Stimulated activated CD4-positive, alpha-beta T cell treated with anti-CD3 and anti-CD28 coated beads, Interleukin-12 subunit alpha, Interleukin-12 subunit beta, amount 100 ng/mL, for 4 hours (primary cell): Measurements from ENCODE around the gene GNB5.
A peak's percentile ranks its signal among the peaks of the same experiment; 100 is the strongest.
"Not testable (repeated sequence)": the region's sequence is repeated elsewhere in the genome, so short reads cannot be mapped to it uniquely, and the experiment has no call there.

Source experiments
- DNase-seq: peaks from one replicate; pipeline ENCODE4 v3.0.0-alpha.2; 2020

GNB5 gene

DNA sequence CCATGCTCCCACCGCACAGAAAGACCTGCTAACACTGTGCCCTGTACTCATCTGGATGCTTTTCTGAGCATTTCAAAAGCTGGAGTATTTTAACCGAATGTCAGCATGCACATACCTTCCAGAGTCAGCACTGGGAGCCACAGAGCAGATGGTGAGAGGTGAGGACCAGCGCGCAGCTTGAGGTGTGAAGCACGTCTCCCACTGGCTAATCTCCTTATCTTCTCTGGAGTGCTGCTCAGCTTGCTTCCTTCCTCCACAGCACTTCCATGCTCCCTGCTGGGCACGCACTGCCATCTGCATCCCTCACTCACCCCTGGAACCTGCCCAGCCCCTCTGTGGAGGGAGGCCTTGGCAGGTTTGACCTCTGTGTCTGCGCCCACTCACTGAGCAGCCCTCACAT lies at the start of gene GNB5:
TSS of gene GNB5 (minus strand) at position 186 of the 400 bp plus-strand sequence. CDS start 6,716 bp downstream, outside the sequence.
- no peak for DNase-seq

DNA sequence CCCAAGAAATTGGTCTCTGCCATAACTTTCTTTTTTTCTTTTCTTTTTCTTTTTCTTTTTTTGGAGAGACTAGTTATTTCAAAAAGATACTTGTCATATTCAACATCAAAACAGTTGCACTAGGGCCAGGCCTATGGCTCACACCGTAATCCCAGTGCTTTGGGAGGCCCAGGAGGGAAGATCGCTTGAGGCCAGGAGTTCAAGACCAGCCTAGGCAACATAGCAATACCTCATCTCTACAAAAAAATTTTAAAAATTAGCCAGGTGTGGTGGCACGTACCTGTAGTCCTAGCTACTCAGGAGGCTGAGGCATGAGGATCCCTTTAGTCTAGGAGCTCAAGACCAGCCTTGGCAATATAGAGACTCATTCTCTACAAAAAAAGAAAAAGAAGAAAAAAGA lies 49.0 kb upstream of the GNB5 start:
- no peak for DNase-seq

DNA sequence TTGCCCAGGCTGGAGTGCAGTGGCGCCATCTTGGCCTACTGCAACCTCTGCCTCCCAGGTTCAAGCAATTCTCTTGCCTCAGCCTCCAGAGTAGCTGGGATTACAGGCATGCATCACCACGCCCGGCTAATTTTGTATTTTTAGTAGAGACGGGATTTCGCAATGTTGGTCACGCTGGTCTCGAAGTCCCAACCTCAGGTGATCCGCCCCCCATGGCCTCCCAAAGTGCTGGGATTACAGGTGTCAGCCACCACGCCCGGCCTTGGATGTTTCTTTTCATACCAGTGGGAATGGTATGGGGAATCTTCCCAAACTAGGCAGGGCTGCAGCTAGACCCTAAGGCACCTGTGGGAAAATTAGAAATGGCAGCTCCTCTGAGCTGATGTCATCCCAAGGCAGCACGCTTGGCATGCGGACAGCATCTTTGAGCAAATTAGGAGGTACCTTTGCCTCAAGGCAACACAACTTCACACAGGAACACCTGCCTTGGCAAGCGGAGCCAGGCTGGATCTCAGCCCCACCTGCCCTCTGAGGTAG lies 47.9 kb upstream of the GNB5 start:
- not testable (repeated sequence) for DNase-seq

DNA sequence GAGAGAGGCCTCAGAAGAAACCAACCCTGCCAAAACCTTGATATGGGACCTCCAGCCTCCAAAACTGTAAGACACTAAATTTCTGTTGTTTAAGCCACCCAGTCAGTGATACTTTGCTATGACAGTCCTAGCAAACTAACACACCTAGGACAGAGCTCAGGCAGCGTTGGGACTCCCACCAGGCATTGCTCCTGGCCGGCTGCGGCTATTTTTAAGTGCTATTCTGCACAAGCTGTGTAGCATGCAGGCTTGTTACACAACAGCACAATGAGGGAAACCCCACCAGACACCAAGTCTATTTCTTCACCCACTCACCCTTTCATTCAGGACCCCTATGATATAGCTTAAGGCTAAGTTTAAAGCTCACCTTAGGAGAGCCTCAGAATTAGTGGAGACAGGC lies 47.0 kb upstream of the GNB5 start:
- no peak for DNase-seq

DNA sequence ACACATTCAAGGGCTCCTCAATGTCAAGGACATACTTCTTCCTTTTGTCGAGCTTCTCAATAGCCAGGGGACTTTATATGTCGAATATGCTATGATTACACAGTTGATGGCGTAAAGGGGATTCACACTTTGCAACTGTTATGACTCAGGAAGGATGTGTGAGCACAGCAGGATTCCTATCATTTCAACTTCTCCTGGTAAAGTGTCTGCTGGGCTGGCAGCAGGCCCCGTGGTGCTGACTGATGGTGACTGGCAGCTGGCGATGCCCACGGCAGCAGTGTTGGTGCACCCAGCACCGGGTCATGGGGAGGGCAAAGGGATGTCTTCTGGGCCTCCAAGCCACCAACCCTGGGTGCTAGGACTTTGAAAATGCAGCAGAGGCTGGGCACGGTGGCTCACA lies 44.8 kb upstream of the GNB5 start:
- DNase-seq, result no peak

DNA sequence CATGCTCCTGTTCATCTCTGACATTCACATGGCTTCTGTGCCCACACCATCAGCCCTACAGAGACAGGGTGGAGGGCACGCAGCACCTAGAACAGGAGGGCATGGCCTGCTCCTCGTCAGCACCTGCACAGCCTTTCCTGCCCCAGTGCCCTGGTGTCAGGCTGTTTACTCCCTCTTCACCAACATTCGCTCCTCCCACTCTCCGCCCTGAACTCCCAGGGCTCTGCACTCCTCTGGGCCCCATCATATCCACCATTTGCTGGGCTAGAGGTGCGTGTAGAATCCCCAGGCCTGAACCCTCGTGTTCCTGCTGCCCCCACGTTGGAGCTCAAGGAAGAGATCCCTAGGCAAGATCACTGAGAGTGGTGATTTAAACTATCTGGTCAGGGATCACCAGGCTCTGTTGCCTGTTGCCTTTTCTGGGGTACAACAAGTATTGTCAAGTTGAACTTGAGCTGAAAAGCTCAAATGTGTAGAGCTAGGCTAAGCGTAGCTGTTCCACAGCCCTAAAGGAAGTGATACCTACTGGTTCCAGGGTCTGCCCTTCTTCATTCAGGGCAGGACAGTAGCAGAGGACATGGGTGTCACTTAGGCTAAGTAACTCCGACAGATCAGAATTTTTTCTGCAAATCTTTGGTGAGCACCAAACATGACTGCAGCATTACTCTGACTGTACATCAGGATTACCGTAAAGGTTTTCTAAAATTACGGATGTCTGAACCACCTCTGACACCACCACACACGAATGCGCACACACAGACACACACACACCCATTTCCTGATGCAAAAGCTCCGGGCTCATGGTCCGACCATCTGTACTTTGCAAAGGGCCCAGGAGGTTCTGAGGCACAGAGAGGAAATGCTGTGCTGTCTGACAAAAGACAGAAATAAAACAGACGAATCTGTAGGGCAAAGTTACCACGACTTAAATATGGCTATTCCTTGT lies 43.7 kb upstream of the GNB5 start:
- peak; percentile 15 for DNase-seq

DNA sequence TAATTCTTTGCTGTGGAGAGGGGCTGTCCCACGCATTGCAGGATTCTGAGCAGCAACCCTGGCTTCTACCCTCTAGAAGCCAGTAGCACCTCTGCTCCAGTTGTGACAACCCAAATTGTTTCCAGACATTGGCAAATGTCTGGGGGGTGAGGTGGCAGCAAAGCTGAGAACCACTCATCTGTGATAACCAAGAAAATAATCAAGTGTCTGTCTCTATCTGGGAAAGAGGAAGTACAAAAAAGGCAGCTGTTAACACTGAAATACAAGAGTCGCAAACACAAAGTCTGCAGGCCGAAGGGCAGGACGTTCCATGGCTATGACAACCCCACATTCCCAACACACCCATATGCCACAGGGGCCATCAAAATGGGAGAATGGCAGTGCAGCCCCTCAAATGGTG lies 42.2 kb upstream of the GNB5 start:
- DNase-seq, result no peak

DNA sequence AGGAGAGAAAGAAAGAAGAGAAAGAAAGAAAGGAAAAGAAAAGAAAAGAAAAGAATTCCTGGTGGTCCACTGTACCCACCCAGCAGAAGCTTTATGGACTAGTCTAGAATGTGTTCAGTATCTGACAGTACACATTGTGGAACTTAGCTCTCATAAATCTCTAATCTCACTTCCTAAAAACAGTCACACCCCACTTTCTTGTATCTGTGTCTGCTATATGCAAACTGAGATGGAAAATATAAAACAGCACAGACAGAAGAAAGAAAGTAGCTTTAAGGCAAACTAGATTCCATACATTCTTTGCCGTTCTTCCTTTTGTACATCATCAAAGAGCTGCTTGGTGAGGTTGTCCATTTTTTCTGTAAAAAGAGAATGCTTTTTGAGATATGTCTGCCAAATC lies 41.1 kb upstream of the GNB5 start:
- DNase-seq, result no peak

DNA sequence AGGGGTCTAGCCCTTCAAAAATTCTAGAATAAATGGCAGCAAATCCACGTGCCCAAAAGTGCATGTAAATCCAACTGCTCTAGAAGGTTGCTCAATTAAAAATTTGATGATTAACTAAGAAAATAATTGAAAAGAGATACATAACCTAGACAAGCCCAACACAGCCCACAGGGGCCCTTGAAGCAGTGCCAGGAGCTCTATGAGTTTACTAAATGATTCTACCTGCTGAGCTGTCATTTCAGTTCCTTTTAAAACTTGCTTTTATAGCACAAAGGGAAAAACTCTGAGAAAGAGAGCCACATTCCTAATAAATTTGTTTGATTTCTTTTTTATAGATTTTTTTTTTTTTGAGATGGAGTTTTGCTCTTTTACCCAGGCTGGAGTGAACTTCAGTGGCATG lies 38.9 kb upstream of the GNB5 start:
- DNase-seq, result no peak

DNA sequence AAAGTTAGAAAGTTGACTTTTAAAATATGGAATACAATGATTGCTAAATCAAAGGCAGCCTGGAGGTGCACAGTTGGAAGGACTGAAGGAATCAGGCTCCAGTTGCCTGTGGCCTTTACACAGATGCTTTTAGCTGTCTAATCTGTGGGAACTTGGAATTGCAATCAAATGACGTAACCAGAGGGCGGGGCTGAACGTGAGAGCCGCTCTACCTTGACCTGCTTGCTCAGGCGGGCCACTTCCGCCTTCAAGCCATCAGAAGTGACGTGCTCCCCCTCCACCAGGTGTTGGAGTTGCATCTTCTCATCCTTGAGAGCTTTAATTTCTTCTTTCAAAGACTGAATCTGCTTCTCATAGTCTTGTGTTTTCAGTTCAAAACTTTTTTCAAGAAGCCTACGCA lies 37.7 kb upstream of the GNB5 start:
- no peak for DNase-seq

DNA sequence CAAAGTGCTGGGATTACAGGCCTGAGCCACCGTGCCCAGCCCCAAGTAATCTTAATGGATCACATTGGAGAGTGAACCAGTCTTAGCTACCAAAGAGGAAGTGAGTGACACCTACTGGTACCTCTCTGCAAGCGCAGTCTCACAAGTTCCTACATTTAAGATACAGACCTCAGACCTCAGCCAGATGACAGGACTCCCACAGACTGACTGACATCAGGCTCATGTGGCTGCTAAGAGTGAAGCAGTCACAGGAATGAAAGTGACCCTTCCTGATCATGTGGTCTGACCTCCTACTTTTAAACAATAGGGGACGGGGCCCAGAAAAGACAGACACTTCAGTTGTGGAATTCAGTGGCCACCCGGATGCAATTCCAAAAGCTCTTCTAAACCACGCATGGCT lies 36.3 kb upstream of the GNB5 start:
- DNase-seq, result peak; percentile 48

DNA sequence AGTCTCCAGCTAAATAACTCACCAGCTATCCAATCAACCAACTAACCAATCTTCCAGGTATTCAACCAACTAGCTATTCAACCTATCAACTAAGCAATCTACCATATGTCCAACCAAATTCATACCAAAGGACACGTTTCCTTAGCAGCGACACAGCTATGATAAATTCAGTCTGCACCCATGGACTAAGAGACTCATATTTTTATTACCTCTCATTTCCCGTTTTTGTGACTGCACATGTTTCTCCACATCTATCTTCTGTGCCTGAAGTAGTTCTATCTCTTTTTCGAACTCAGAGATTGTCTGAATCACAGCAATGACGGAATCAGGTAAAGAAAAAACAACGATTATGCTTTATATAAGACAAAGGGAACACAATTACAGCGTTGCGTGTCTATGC lies 34.0 kb upstream of the GNB5 start:
- no peak for DNase-seq

DNA sequence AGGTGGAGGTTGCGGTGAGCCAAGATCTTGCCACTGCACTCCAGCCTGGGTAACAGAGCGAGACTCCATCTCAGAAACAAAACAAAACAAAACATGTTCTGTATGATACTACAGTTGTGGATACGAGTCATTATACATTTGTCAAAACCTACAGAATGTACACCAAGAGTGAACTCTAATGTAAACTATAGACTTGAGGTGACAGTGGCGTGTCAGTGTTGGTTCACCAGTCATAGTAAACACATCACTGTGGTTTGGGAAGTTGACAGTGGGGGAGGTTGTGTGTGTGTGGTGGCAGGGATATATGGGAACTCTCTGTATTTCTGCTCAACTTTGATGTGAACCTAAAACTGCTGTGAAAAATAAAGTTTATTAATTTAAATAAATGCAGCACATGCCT lies 33.0 kb upstream of the GNB5 start:
- DNase-seq, result no peak

DNA sequence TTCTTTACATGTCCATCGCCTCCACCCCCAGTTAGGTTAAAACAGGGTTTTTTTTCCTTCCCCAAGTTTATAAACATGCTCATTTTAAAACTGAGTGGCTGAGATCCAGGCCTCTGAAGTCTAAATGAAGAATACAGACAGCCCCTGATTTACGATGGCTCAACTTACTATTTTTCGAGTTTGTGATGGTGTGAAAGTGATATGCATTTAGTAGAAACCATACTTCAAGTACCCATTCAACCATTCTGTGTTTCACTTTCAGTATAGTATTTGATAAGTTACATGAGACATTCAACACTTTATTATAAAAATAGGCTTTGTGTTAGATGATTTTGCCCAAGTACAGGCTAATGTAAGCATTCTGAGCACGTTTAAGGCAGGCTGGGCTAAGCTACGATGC lies 30.5 kb upstream of the GNB5 start:
- DNase-seq, result no peak

DNA sequence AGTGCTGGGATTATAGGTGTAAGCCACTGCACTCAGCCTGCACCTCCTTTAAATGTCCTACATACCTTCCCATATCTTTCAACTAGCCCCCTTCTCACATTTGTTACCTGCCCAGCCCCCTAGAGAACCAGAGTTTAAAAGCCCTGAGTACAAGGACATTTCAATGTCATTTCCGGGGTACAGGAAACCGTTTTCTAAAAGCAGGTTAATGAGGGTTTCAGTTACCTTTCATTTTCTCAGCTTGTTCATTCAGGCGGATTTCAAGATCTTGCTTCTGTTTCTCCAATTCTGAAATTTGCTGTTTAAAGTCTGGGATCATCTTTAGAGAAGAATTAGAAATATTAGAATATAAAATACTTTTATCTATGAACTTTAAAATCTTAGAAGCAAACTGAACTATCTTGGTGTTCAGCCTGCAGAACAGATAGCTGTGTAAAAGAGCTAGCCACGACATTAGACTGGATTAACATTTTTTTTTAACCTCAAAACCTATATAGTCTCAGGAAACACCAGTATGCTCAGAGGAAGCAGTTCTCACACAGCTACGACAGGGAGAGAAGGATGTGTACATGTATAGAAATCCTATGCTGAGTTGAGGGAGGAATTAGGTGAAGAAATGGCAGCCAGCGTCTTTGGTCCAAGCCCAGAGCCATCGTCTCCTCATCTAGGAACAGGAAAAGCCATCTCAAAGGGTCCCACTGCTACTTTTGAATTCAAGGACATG lies 29.9 kb upstream of the GNB5 start:
- DNase-seq, result no peak

DNA sequence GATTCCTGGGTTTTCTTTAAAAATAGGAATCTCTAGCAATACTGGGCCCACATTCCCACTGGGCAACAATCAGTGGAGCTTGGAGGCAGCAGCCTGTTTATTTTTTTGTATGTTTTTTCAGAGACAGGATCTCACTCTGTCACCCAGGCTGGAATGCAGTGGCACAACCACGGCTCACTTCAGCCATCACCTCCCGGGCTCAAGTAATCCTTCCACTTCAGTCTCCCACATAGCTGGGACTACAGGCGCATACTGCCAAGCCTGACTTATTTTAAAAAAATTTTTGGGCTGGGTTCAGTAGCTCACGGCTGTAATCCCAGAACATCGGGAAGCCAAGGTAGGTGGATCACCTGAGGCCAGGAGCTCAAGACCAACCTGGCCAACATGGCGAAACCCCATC lies 29.1 kb upstream of the GNB5 start:
- no peak for DNase-seq

DNA sequence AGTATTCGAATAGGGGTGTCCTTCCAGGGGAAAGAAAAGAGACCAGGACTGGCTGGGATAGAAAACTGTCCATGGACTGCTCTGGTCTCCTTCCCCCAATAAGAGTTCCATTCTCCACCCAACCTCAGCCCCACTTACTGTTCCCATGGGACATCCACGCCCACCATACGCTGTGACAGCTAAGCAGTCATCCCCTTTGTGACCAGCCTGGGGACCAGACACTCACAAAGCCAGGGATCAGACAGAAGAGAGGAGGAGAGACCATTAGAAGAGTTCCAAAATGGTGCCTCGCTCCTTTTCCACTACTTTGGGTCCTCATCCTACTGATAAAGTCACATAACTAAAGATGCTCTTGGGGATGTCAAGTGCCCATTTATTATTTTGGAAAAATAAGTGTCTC lies 27.6 kb upstream of the GNB5 start:
- no peak for DNase-seq

DNA sequence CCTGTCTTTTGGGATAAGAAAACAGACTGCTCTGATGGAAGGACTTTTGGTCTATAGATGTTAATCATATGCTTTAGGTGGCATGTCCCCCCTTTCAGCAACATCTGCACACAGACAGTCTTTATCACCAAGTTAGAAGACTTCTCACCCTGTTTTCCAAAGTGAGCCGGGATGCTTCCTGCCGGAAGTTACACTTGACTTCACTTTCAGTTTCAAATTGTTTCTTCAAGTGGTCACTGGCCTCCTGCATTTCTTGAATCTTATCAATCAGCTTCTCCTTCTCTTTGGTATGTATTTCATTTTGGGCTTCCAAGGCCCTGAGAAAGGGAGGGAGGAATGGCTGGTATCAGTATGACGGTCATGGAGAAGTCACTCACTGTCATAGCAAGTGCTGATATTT lies 27.2 kb upstream of the GNB5 start:
- DNase-seq, result no peak

DNA sequence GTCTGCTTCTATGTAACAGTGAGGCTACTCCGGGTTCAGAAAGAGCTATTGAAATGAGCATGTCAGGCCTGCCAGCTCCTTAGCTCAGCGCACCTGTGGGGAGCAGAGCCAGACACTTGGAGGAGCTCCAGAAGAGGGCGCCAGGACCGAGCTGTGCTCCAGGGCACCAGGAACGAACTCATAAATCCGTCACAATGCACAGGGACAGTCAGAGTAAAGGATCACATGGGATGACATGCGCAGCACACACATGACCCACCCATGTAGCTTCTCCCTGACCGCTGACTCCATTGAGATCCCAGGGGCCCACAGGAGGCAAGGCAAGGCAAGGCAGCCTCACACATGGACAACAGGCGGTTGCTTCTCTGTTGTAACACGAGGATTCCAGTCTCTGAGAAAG lies 26.0 kb upstream of the GNB5 start:
- DNase-seq, result no peak

DNA sequence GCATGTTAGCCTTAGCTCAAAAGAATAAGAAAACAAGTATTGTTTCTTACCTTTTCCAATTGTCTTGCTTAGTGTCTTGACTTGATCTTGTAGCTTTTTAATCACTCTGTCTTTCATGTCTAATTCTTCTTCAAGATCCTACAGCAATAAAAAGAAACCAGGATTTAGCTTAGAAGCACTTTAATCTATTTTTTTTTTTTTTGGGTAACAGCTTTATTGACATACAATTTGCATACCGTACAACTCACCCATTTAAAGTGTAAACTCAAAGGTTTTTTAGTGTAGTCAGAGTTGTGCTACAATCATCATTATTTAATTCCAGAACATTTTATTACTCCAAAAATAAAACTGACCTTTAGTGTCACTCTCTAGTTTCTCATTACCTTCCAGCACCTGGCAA lies 23.4 kb upstream of the GNB5 start:
- DNase-seq, result no peak

DNA sequence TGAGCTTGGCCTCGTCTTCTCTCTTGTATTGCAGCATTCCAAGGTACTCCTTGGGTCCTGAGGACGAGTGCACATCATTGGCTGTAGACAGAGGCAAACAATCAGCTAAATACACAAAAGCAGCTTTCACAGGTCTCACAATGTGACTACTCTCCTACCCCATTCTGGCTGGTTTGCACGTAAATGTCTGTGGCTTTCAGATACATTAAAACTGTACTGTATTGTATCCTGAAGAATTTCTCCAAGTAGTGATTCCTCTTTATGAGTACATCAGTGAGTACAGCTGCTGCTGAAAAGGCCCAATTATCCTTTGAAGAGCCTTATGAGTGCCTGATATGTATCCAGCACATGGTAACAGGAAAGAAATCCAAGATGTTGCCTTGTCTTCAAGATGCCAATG lies 22.0 kb upstream of the GNB5 start:
- no peak for DNase-seq

DNA sequence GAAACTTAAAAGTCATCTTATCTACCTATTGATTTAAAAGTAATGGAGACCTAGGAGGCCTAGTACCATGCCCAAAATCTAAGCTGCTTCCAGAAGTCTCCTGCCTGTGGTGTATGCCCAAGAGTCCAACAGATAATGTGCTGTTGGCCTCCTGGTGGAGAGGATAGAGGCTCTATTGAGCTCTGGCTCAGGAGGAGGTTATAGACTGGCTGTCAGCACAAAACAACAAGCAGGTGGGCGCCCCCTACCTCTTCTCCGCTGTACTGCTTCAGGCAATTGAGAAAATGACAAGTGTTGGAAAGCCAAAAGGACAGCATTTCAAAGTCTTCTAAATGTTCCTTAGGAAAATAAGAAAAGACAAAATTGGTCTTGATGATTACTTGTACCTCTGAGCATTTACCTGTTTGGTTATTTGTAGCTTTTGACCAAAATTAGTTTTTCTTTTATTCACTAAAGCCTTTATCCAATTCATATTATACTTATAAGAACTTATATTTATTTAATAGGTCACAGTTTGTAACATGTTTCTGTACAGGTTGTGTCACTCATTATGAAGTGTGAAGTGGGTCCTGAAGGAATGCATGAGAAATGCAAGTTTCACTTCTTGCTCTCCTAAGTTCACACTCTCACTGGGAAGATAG lies 17.2 kb upstream of the GNB5 start:
- DNase-seq, result peak; percentile 65

DNA sequence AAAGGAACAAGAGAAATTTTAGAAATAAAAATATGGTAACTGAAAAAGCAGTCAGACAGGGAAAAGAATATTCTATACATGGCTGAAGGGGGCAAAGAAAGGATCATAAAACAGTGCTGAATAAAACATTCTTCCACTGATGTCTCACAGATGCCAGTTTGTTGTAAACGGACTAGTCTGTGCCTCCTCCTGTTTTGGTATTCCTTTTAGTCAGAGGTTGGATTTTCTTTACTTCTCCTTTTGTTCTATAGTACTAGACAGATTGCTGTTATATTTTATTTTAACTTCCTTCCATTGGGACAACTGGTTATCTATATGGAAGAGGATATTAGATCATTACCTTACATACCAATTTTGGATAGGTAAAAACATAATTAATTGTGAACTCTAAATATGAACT lies 16.0 kb upstream of the GNB5 start:
- DNase-seq, result no peak

DNA sequence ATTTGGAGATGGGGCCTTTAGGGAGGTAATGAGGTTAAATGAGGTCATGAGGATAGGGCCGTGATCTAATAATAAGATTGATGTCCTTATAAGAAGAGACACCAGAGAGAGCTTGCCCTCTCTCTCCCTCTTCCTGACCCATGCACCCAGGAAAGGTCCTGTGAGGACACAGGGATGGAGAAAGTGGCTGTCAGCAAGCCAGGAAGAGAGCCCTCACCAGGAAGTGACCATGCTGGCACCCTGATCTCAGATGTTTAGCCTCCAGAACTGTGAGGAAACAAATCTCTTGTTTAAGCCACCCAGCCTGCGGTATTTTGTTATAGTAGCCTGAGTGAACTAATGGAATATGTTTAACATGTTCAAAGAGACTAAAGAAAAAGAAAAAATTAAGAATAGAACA lies 15.3 kb upstream of the GNB5 start:
- no peak for DNase-seq
